ENCODE measurements around the gene ORC3.

The ORC3 gene

DNA sequence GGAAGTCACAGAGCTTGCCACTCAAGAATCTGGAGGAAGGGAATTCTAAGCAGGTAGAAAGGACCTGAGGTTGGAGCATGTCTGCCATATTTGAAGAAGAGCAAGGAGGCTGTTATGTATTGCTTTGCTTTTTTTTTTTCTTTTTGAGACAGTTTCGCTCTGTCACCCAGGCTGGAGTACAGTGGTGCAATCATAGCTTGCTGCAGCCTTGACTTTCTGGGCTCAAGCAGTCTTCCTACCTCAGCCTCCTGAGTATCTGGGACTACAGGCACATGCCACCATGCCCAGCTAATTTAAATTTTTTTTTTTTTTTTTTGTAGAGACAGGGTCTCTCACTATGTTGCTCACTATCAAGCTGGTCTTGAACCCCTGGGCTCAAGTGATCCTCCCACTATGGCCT is 40.8 kb downstream of the ORC3 start:
- DNase-seq (ENCODE audit: low read depth, low spot score), result no peak
- TF ChIP-seq, protein P1, sequence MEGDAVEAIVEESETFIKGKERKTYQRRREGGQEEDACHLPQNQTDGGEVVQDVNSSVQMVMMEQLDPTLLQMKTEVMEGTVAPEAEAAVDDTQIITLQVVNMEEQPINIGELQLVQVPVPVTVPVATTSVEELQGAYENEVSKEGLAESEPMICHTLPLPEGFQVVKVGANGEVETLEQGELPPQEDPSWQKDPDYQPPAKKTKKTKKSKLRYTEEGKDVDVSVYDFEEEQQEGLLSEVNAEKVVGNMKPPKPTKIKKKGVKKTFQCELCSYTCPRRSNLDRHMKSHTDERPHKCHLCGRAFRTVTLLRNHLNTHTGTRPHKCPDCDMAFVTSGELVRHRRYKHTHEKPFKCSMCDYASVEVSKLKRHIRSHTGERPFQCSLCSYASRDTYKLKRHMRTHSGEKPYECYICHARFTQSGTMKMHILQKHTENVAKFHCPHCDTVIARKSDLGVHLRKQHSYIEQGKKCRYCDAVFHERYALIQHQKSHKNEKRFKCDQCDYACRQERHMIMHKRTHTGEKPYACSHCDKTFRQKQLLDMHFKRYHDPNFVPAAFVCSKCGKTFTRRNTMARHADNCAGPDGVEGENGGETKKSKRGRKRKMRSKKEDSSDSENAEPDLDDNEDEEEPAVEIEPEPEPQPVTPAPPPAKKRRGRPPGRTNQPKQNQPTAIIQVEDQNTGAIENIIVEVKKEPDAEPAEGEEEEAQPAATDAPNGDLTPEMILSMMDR (IDR thresholded peaks at IDR 0.05; ENCODE audit: insufficient read depth, low read length, missing control alignments), result no peak
- CTCF ChIA-PET, result no interaction called here
- no peak overlapping the region for H3K4me3 ChIP-seq (ENCODE audit: low read depth, low read length)
- POLR2A ChIA-PET, result no interaction called here

DNA sequence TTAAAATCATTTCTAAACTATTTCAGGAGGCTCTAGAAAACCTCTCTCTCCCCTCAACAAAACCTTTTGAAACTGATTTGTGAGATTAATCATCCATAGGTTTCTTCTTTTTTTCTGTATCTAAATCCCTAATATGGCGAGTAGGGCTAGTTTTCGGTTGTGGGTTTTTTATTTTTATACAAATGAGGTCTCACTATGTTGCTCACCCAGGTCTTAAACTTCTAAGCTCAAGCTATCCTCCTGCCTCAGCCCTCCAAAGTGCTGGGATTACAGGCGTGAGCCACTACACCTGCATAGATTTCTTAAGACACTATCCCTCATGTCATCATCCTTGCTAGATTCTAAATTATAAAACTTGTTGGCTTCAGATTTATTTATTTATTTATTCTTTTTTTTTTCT is 43.9 kb downstream of the ORC3 start:
- CTCF ChIA-PET, result no interaction called here
- POLR2A ChIA-PET, result interaction anchor here (0.7 kb wide), 1 partner anchor 21 kb away, joined by 3 read pairs; no protein-coding TSS in a partner anchor
- H3K4me3 ChIP-seq (ENCODE audit: low read depth, low read length), result no peak overlapping the region
- no peak for DNase-seq (ENCODE audit: low read depth, low spot score)
- TF ChIP-seq, protein P1 (IDR thresholded peaks at IDR 0.05; ENCODE audit: insufficient read depth, low read length, missing control alignments), result no peak

DNA sequence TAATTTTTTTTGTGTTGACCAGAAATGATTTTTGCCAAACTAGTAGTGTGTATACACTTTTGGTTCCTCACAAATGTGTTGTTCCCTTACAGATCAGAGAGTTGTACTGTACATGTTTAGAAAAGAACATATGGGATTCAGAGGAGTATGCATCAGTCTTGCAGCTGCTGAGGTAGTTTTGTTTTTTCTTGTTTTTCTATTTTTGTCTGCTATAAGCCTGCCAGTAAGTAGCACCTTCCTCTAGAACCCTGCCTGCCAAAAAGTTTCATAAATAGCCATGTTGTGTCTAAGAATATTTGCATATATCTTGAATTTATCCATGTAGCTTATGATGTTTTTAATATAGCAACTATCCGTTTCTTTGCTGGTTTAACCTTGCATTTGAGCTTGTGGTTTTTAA is 46.4 kb downstream of the ORC3 start:
- CTCF ChIA-PET, result no interaction called here
- H3K4me3 ChIP-seq (ENCODE audit: low read depth, low read length), result no peak overlapping the region
- no peak for DNase-seq (ENCODE audit: low read depth, low spot score)
- TF ChIP-seq, protein P1 (IDR thresholded peaks at IDR 0.05; ENCODE audit: insufficient read depth, low read length, missing control alignments), result no peak
- POLR2A ChIA-PET, result no interaction called here

DNA sequence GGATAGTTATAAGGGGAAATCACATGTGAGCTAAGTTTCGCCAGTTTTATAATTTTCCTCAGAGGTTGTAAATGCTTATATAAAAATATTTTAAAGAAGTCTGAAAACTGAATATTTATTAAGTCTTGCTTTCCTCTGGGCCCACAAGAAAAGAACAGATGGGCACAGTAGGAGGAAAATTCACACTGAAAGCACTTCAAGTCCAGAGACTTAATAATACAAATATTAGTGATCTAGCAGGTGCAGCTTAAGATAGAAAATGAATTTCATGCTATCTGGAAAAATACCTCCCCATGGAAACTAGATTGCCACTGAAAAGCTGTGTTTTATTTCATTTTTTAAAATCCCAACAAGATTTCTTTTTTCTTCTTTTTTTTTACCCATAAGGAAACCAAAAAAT is 47.2 kb downstream of the ORC3 start:
- CTCF ChIA-PET, result no interaction called here
- no peak for DNase-seq (ENCODE audit: low read depth, low spot score)
- TF ChIP-seq, protein P1 (IDR thresholded peaks at IDR 0.05; ENCODE audit: insufficient read depth, low read length, missing control alignments), result no peak
- POLR2A ChIA-PET, result no interaction called here
- H3K4me3 ChIP-seq (ENCODE audit: low read depth, low read length), result no peak overlapping the region

DNA sequence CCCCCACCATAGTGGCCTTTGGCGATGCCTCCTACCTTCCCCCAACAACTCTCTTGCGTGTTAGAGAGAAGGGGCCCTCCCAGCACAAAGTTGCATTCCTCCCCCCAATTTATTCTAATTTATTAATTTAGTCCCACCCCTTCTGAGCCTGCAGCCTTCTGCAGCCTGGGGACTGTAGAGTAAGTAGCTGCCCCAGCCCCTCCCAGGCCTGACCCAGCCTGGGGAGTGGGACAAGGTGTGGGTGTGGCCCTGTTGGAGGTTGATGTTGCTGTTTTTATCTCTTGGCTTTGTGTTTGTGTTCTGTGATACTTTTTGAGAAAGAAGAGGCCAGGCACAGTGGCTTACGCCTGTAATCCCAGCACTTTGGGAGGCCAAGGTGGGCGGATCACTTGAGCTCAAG is 49.4 kb downstream of the ORC3 start:
- POLR2A ChIA-PET, result no interaction called here

DNA sequence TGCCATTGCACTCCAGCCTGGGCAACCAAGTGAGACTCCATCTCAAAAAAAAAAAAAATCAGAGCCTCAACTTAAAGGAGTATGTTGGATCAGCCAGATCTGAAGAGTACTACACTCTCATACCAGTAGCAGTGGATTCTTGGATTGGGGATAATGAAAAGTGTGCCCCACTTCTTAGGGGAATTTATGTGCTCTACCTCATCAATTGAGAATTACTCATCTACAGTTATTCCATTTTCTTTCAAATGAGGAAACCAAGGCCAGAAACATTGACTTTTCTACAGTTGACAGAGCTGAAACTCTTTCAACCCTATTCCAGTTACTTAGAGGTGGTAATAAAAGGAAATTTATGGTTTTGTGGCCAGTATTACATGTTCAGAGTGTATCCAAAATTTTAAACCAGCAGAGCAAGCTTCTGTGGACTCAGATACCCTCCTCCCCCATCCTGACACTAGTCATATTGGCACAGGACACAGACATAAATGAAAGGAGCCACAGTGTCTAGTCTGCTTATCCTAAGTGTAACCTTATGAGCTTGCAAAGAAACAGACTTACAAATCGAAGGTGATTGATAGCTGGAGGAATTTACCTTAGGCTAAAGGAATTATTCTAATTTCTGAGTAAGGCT is 51.2 kb downstream of the ORC3 start:
- H3K4me3 ChIP-seq (ENCODE audit: low read depth, low read length), result no peak overlapping the region
- CTCF ChIA-PET, result no interaction called here
- POLR2A ChIA-PET, result interaction anchor here (0.7 kb wide), 1 partner anchor 61 kb away, joined by 4 read pairs; the partner anchor contains the start of gene AKIRIN2
- TF ChIP-seq, protein P1 (IDR thresholded peaks at IDR 0.05; ENCODE audit: insufficient read depth, low read length, missing control alignments), result no peak
- no peak for DNase-seq (ENCODE audit: low read depth, low spot score)

More for the DNA sequence above, 49.4 kb downstream of the ORC3 start:
- TF ChIP-seq, protein P1 (IDR thresholded peaks at IDR 0.05; ENCODE audit: insufficient read depth, low read length, missing control alignments), result no peak
- no peak overlapping the region for H3K4me3 ChIP-seq (ENCODE audit: low read depth, low read length)
- DNase-seq (ENCODE audit: low read depth, low spot score), result no peak
- CTCF ChIA-PET, result no interaction called here
